ENCODE results near the gene SLC16A1.

Gene SLC16A1

GRCh38 chr1:112937070-112937469 lies 18.9 kb downstream of the SLC16A1 start:
- H3K27me3 ChIP-seq (ENCODE audit: insufficient read depth, low read length) = no peaks in the 10 kb centered on the region
- peaks cover 55% of the 10 kb centered on the region for H3K36me3 ChIP-seq (ENCODE audit: insufficient read depth, low read depth, low read length)
- no peaks in the 10 kb centered on the region for H3K9me3 ChIP-seq (ENCODE audit: insufficient read depth, low read depth, low read length)
- peaks cover 24% of the 10 kb centered on the region for H3K4me1 ChIP-seq (ENCODE audit: insufficient read depth, low read length)
- no peak overlapping the region for H3K27ac ChIP-seq (ENCODE audit: low read length)
- peak overlapping the region; percentile 4; the same call in 1 of the 2 replicates for H3K9ac ChIP-seq (ENCODE audit: low read depth, low read length)
- H3K4me3 ChIP-seq (ENCODE audit: low read length) = no peak overlapping the region

GRCh38 chr1:112935461-112936111 lies 20.4 kb downstream of the SLC16A1 start:
- H3K27me3 ChIP-seq (ENCODE audit: insufficient read depth, low read length) = no peaks in the 10 kb centered on the region
- H3K4me1 ChIP-seq (ENCODE audit: insufficient read depth, low read length) = peaks cover 24% of the 10 kb centered on the region
- H3K9me3 ChIP-seq (ENCODE audit: insufficient read depth, low read depth, low read length) = no peaks in the 10 kb centered on the region
- no peak overlapping the region for H3K4me3 ChIP-seq (ENCODE audit: low read length)
- H3K36me3 ChIP-seq (ENCODE audit: insufficient read depth, low read depth, low read length) = peaks cover 55% of the 10 kb centered on the region
- H3K27ac ChIP-seq (ENCODE audit: low read length) = no peak overlapping the region
- no peak overlapping the region for H3K9ac ChIP-seq (ENCODE audit: low read depth, low read length)

- H3K27me3 ChIP-seq (ENCODE audit: insufficient read depth, low read length) = no peaks in the 10 kb centered on the region
- H3K9ac ChIP-seq (ENCODE audit: low read depth, low read length) = no peak overlapping the region
- peaks cover 55% of the 10 kb centered on the region for H3K36me3 ChIP-seq (ENCODE audit: insufficient read depth, low read depth, low read length)
- no peaks in the 10 kb centered on the region for H3K9me3 ChIP-seq (ENCODE audit: insufficient read depth, low read depth, low read length)
- peaks cover 24% of the 10 kb centered on the region for H3K4me1 ChIP-seq (ENCODE audit: insufficient read depth, low read length)
- H3K27ac ChIP-seq (ENCODE audit: low read length) = no peak overlapping the region
- H3K4me3 ChIP-seq (ENCODE audit: low read length) = no peak overlapping the region
Observed at GRCh38 chr1:112934577-112934976, 21.4 kb downstream of the SLC16A1 start.

GRCh38 chr1:112933820-112934571 lies 22.0 kb downstream of the SLC16A1 start:
- Histone ChIP-seq H3K9me3 (ENCODE audit: insufficient read depth, low read depth, low read length) (no peaks in the 10 kb centered on the region), H3K9ac (ENCODE audit: low read depth, low read length) (no peak overlapping the region), H3K4me1 (ENCODE audit: insufficient read depth, low read length) (peaks cover 20% of the 10 kb centered on the region), H3K27ac (ENCODE audit: low read length) (no peak overlapping the region), H3K4me3 (ENCODE audit: low read length) (no peak overlapping the region), H3K36me3 (ENCODE audit: insufficient read depth, low read depth, low read length) (peaks cover 55% of the 10 kb centered on the region), H3K27me3 (ENCODE audit: insufficient read depth, low read length) (no peaks in the 10 kb centered on the region)

- peaks cover 79% of the 10 kb centered on the region for H3K36me3 ChIP-seq (ENCODE audit: insufficient read depth, low read depth, low read length)
Observed at GRCh38 chr1:112929979-112930378, 26.0 kb downstream of the SLC16A1 start.

GRCh38 chr1:112927462-112927990 lies 28.5 kb downstream of the SLC16A1 start:
- Histone ChIP-seq H3K4me1 (ENCODE audit: insufficient read depth, low read length) (no peaks in the 10 kb centered on the region), H3K9ac (ENCODE audit: low read depth, low read length) (no peak overlapping the region), H3K27ac (ENCODE audit: low read length) (no peak overlapping the region), H3K27me3 (ENCODE audit: insufficient read depth, low read length) (no peaks in the 10 kb centered on the region), H3K4me3 (ENCODE audit: low read length) (no peak overlapping the region), H3K9me3 (ENCODE audit: insufficient read depth, low read depth, low read length) (no peaks in the 10 kb centered on the region), H3K36me3 (ENCODE audit: insufficient read depth, low read depth, low read length) (peaks cover 88% of the 10 kb centered on the region)

More at GRCh38 chr1:112929979-112930378, 26.0 kb downstream of the SLC16A1 start:
- Histone ChIP-seq H3K4me1 (ENCODE audit: insufficient read depth, low read length) (peaks cover 4% of the 10 kb centered on the region; the same call in 1 of the 2 replicates), H3K4me3 (ENCODE audit: low read length) (no peak overlapping the region), H3K27me3 (ENCODE audit: insufficient read depth, low read length) (no peaks in the 10 kb centered on the region), H3K9me3 (ENCODE audit: insufficient read depth, low read depth, low read length) (no peaks in the 10 kb centered on the region), H3K27ac (ENCODE audit: low read length) (no peak overlapping the region), H3K9ac (ENCODE audit: low read depth, low read length) (no peak overlapping the region)

GRCh38 chr1:112926858-112927257 lies 29.1 kb downstream of the SLC16A1 start:
- no peak overlapping the region for H3K27ac ChIP-seq (ENCODE audit: low read length)
- H3K9ac ChIP-seq (ENCODE audit: low read depth, low read length) = no peak overlapping the region
- H3K4me3 ChIP-seq (ENCODE audit: low read length) = no peak overlapping the region
- no peaks in the 10 kb centered on the region for H3K27me3 ChIP-seq (ENCODE audit: insufficient read depth, low read length)
- no peaks in the 10 kb centered on the region for H3K4me1 ChIP-seq (ENCODE audit: insufficient read depth, low read length)
- H3K9me3 ChIP-seq (ENCODE audit: insufficient read depth, low read depth, low read length) = no peaks in the 10 kb centered on the region
- peaks cover 89% of the 10 kb centered on the region for H3K36me3 ChIP-seq (ENCODE audit: insufficient read depth, low read depth, low read length)

GRCh38 chr1:112925015-112925414 lies 31.0 kb downstream of the SLC16A1 start:
- Histone ChIP-seq H3K36me3 (ENCODE audit: insufficient read depth, low read depth, low read length) (peaks cover 99% of the 10 kb centered on the region), H3K9me3 (ENCODE audit: insufficient read depth, low read depth, low read length) (no peaks in the 10 kb centered on the region), H3K9ac (ENCODE audit: low read depth, low read length) (no peak overlapping the region), H3K27ac (ENCODE audit: low read length) (no peak overlapping the region), H3K27me3 (ENCODE audit: insufficient read depth, low read length) (no peaks in the 10 kb centered on the region), H3K4me1 (ENCODE audit: insufficient read depth, low read length) (no peaks in the 10 kb centered on the region), H3K4me3 (ENCODE audit: low read length) (no peak overlapping the region)

- Histone ChIP-seq H3K27ac (ENCODE audit: low read length) (no peak overlapping the region), H3K9me3 (ENCODE audit: insufficient read depth, low read depth, low read length) (no peaks in the 10 kb centered on the region), H3K4me3 (ENCODE audit: low read length) (no peak overlapping the region), H3K36me3 (ENCODE audit: insufficient read depth, low read depth, low read length) (peaks cover 99% of the 10 kb centered on the region), H3K4me1 (ENCODE audit: insufficient read depth, low read length) (no peaks in the 10 kb centered on the region), H3K27me3 (ENCODE audit: insufficient read depth, low read length) (no peaks in the 10 kb centered on the region), H3K9ac (ENCODE audit: low read depth, low read length) (no peak overlapping the region)
Observed at GRCh38 chr1:112923959-112924349, 32.0 kb downstream of the SLC16A1 start.

- Histone ChIP-seq H3K4me3 (ENCODE audit: low read length) (no peak overlapping the region), H3K4me1 (ENCODE audit: insufficient read depth, low read length) (no peaks in the 10 kb centered on the region), H3K36me3 (ENCODE audit: insufficient read depth, low read depth, low read length) (peaks cover 97% of the 10 kb centered on the region), H3K9me3 (ENCODE audit: insufficient read depth, low read depth, low read length) (no peaks in the 10 kb centered on the region), H3K9ac (ENCODE audit: low read depth, low read length) (no peak overlapping the region), H3K27ac (ENCODE audit: low read length) (no peak overlapping the region), H3K27me3 (ENCODE audit: insufficient read depth, low read length) (no peaks in the 10 kb centered on the region)
Observed at GRCh38 chr1:112923234-112923958, 32.6 kb downstream of the SLC16A1 start.

GRCh38 chr1:112911506-112912220 lies 44.3 kb downstream of the SLC16A1 start:
- H3K36me3 ChIP-seq (ENCODE audit: insufficient read depth, low read depth, low read length) = peaks cover 68% of the 10 kb centered on the region
- H3K27me3 ChIP-seq (ENCODE audit: insufficient read depth, low read length) = no peaks in the 10 kb centered on the region
- peak overlapping the region; percentile 58; the same call in 1 of the 2 replicates for H3K9ac ChIP-seq (ENCODE audit: low read depth, low read length)
- 0 out of 2 replicates have a peak overlapping the region, but pooled peaks have one; percentile 26 for H3K4me3 ChIP-seq (ENCODE audit: low read length)
- H3K27ac ChIP-seq (ENCODE audit: low read length) = peak overlapping the region; percentile 22
- H3K4me1 ChIP-seq (ENCODE audit: insufficient read depth, low read length) = peaks cover 36% of the 10 kb centered on the region
- H3K9me3 ChIP-seq (ENCODE audit: insufficient read depth, low read depth, low read length) = no peaks in the 10 kb centered on the region
